ENCODE measurements around the gene RALA. TPM values are rescaled to one million over a fixed set of nuclear protein-coding genes. Genes with fewer than 3 reads are reported as not detected.

RALA gene
- total RNA-seq, 4 donors from 2014 or later: 14.0 to 26.8 (median 17.9) TPM

- TF ChIP-seq CTCF (IDR thresholded peaks at IDR 0.05): no peak
- DNase-seq (ENCODE audit: low spot score) (no peak), ATAC-seq (ENCODE audit: low FRiP score) (no peak)
Measured at GRCh38 chr7:39587393-39587792, 36.0 kb upstream of the RALA start.

- no peak for TF ChIP-seq CTCF (IDR thresholded peaks at IDR 0.05)
- ATAC-seq (ENCODE audit: low FRiP score) (no peak), DNase-seq (ENCODE audit: low spot score) (no peak)
Measured at GRCh38 chr7:39588416-39588815, 35.0 kb upstream of the RALA start.

GRCh38 chr7:39589323-39590111 is 33.9 kb upstream of the RALA start:
- DNase-seq (ENCODE audit: low spot score): no peak

GRCh38 chr7:39592586-39592985 is 30.8 kb upstream of the RALA start:
- ATAC-seq (ENCODE audit: low FRiP score): no peak
- TF ChIP-seq CTCF (IDR thresholded peaks at IDR 0.05): no peak
- DNase-seq (ENCODE audit: low spot score): no peak

More at GRCh38 chr7:39589323-39590111, 33.9 kb upstream of the RALA start:
- no peak for TF ChIP-seq CTCF (IDR thresholded peaks at IDR 0.05)
- ATAC-seq (ENCODE audit: low FRiP score): no peak

GRCh38 chr7:39594988-39595620 is 28.3 kb upstream of the RALA start:
- ATAC-seq (ENCODE audit: low FRiP score) (no peak), DNase-seq (ENCODE audit: low spot score) (no peak)
- no peak for TF ChIP-seq CTCF (IDR thresholded peaks at IDR 0.05)

GRCh38 chr7:39602351-39602750 is 21.0 kb upstream of the RALA start:
- ATAC-seq (ENCODE audit: low FRiP score) (no peak), DNase-seq (ENCODE audit: low spot score) (no peak)
- TF ChIP-seq CTCF (IDR thresholded peaks at IDR 0.05): no peak

GRCh38 chr7:39603924-39604323 is 19.4 kb upstream of the RALA start:
- no peak for ATAC-seq (ENCODE audit: low FRiP score)
- no peak for TF ChIP-seq CTCF (IDR thresholded peaks at IDR 0.05)
- DNase-seq (ENCODE audit: low spot score): no peak
